ENCODE results near the gene ARHGAP26.

Gene ARHGAP26

GRCh38 chr5:143055596-143056338 lies 285.6 kb downstream of the ARHGAP26 start:
- no peak for DNase-seq

GRCh38 chr5:143056339-143056704 lies 286.1 kb downstream of the ARHGAP26 start:
- DNase-seq = no peak

- no peak for DNase-seq
Observed at GRCh38 chr5:143056792-143057579, 286.8 kb downstream of the ARHGAP26 start.

- DNase-seq = no peak
Observed at GRCh38 chr5:143057580-143057999, 287.4 kb downstream of the ARHGAP26 start.

- no peak for DNase-seq
Observed at GRCh38 chr5:143059355-143059754, 289.2 kb downstream of the ARHGAP26 start.

GRCh38 chr5:143059976-143060765 lies 290.0 kb downstream of the ARHGAP26 start:
- no peak for DNase-seq

GRCh38 chr5:143061161-143061945 lies 291.2 kb downstream of the ARHGAP26 start:
- no peak for DNase-seq

GRCh38 chr5:143062379-143062778 lies 292.2 kb downstream of the ARHGAP26 start:
- DNase-seq = no peak

- DNase-seq = peak; percentile 13
Observed at GRCh38 chr5:143063175-143063970, 293.2 kb downstream of the ARHGAP26 start.

GRCh38 chr5:143064218-143064641 lies 294.1 kb downstream of the ARHGAP26 start:
- no peak for DNase-seq

- DNase-seq = no peak
Observed at GRCh38 chr5:143064676-143065075, 294.5 kb downstream of the ARHGAP26 start.

- no peak for DNase-seq
Observed at GRCh38 chr5:143065185-143065965, 295.2 kb downstream of the ARHGAP26 start.

- no peak for DNase-seq
Observed at GRCh38 chr5:143065996-143066522, 295.9 kb downstream of the ARHGAP26 start.

GRCh38 chr5:143066556-143067281 lies 296.5 kb downstream of the ARHGAP26 start:
- no peak for DNase-seq

- no peak for DNase-seq
Observed at GRCh38 chr5:143068712-143069111, 298.5 kb downstream of the ARHGAP26 start.

- no peak for DNase-seq
Observed at GRCh38 chr5:143071927-143072326, 301.8 kb downstream of the ARHGAP26 start.

- DNase-seq = no peak
Observed at GRCh38 chr5:143072734-143073133, 302.6 kb downstream of the ARHGAP26 start.

- DNase-seq = no peak
Observed at GRCh38 chr5:143073766-143074165, 303.6 kb downstream of the ARHGAP26 start.

GRCh38 chr5:143074414-143074996 lies 304.3 kb downstream of the ARHGAP26 start:
- no peak for DNase-seq
